ENCODE data around the gene DMAC2L.
"Not testable (repeated sequence)": the region's sequence is repeated elsewhere in the genome, so short reads cannot be mapped to it uniquely, and the experiment has no call there.

Gene DMAC2L

GRCh38 chr14:50353126-50353525 lies 41.0 kb downstream of the DMAC2L start:
- in situ Hi-C loops (cut with MboI; ENCODE audit: low sequenced_read_pairs) = no loop called here

- in situ Hi-C loops (cut with MboI; ENCODE audit: low sequenced_read_pairs) = no loop called here
Observed at GRCh38 chr14:50354527-50354926, 42.4 kb downstream of the DMAC2L start.

- in situ Hi-C loops (cut with MboI; ENCODE audit: low sequenced_read_pairs) = no loop called here
Observed at GRCh38 chr14:50355692-50356091, 43.6 kb downstream of the DMAC2L start.

- in situ Hi-C loops (cut with MboI; ENCODE audit: low sequenced_read_pairs) = not testable (repeated sequence)
Observed at GRCh38 chr14:50356283-50356682, 44.2 kb downstream of the DMAC2L start.

- in situ Hi-C loops (cut with MboI; ENCODE audit: low sequenced_read_pairs) = no loop called here
Observed at GRCh38 chr14:50357124-50357523, 45.0 kb downstream of the DMAC2L start.

GRCh38 chr14:50357753-50358395 lies 45.8 kb downstream of the DMAC2L start:
- in situ Hi-C loops (cut with MboI; ENCODE audit: low sequenced_read_pairs) = no loop called here

GRCh38 chr14:50359631-50360030 lies 47.5 kb downstream of the DMAC2L start:
- in situ Hi-C loops (cut with MboI; ENCODE audit: low sequenced_read_pairs) = no loop called here

GRCh38 chr14:50360093-50360492 lies 48.0 kb downstream of the DMAC2L start:
- in situ Hi-C loops (cut with MboI; ENCODE audit: low sequenced_read_pairs) = no loop called here

GRCh38 chr14:50360851-50361250 lies 48.7 kb downstream of the DMAC2L start:
- in situ Hi-C loops (cut with MboI; ENCODE audit: low sequenced_read_pairs) = no loop called here

- in situ Hi-C loops (cut with MboI; ENCODE audit: low sequenced_read_pairs) = not testable (repeated sequence)
Observed at GRCh38 chr14:50361473-50362403, 49.6 kb downstream of the DMAC2L start.

GRCh38 chr14:50362764-50363713 lies 50.9 kb downstream of the DMAC2L start:
- in situ Hi-C loops (cut with MboI; ENCODE audit: low sequenced_read_pairs) = no loop called here

GRCh38 chr14:50363714-50364111 lies 51.6 kb downstream of the DMAC2L start:
- in situ Hi-C loops (cut with MboI; ENCODE audit: low sequenced_read_pairs) = no loop called here

- in situ Hi-C loops (cut with MboI; ENCODE audit: low sequenced_read_pairs) = no loop called here
Observed at GRCh38 chr14:50364792-50365191, 52.7 kb downstream of the DMAC2L start.

- in situ Hi-C loops (cut with MboI; ENCODE audit: low sequenced_read_pairs) = not testable (repeated sequence)
Observed at GRCh38 chr14:50365572-50365971, 53.4 kb downstream of the DMAC2L start.

- in situ Hi-C loops (cut with MboI; ENCODE audit: low sequenced_read_pairs) = no loop called here
Observed at GRCh38 chr14:50366115-50366514, 54.0 kb downstream of the DMAC2L start.

GRCh38 chr14:50366589-50366988 lies 54.5 kb downstream of the DMAC2L start:
- in situ Hi-C loops (cut with MboI; ENCODE audit: low sequenced_read_pairs) = no loop called here

GRCh38 chr14:50371546-50371945 lies 59.4 kb downstream of the DMAC2L start:
- in situ Hi-C loops (cut with MboI; ENCODE audit: low sequenced_read_pairs) = no loop called here

GRCh38 chr14:50373959-50374358 lies 61.8 kb downstream of the DMAC2L start:
- in situ Hi-C loops (cut with MboI; ENCODE audit: low sequenced_read_pairs) = no loop called here

- in situ Hi-C loops (cut with MboI; ENCODE audit: low sequenced_read_pairs) = no loop called here
Observed at GRCh38 chr14:50375760-50376159, 63.6 kb downstream of the DMAC2L start.
